Stimulated activated CD8-positive, alpha-beta memory T cell treated with anti-CD3 and anti-CD28 coated beads, Interleukin-4, amount 100 ng/mL, for 24 hours (primary cell): ENCODE measurements around the gene PRKCB.

Source experiments
- DNase-seq: peaks from one replicate; pipeline ENCODE4 v3.0.0-alpha.2; 2020; ENCODE audit warnings: low read depth

PRKCB gene

GRCh38 chr16:23836404-23837311 lies 875 bp downstream of the PRKCB start:
- DNase-seq, result peak; percentile 38

GRCh38 chr16:23837553-23838308 lies 1.9 kb downstream of the PRKCB start:
- DNase-seq, result no peak

- DNase-seq, result no peak
These were observed 2.8 kb downstream of the PRKCB start for GRCh38 chr16:23838485-23839142.

- no peak for DNase-seq
These were observed 4.5 kb downstream of the PRKCB start for GRCh38 chr16:23840310-23840709.

GRCh38 chr16:23842137-23842600 lies 6.4 kb downstream of the PRKCB start:
- DNase-seq, result no peak

DNA sequence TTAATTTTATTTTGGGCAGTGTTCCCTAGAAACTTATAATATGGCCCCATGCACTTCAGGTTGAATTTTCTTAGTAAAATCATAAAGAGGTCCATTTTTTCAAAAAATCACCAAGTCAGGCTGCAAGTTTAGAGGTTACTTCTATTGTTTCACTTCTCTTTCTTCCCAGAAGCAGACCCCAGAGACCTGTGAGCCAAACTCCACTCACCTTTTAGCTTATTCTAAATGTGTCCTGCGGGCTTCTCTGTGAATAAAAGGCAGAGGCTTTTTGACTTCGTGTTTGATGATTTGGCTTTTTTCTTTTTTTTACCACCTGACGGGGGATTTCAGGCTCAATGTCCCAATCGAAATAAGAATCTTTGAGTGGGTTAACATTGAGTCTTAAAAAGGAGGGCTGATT lies 7.4 kb downstream of the PRKCB start:
- DNase-seq, result no peak

GRCh38 chr16:23847251-23847650 lies 11.5 kb downstream of the PRKCB start:
- DNase-seq, result no peak

- DNase-seq, result peak; percentile 47
These were observed 12.2 kb downstream of the PRKCB start for GRCh38 chr16:23847948-23848347.

- DNase-seq, result no peak
These were observed 13.2 kb downstream of the PRKCB start for GRCh38 chr16:23848958-23849357.

DNA sequence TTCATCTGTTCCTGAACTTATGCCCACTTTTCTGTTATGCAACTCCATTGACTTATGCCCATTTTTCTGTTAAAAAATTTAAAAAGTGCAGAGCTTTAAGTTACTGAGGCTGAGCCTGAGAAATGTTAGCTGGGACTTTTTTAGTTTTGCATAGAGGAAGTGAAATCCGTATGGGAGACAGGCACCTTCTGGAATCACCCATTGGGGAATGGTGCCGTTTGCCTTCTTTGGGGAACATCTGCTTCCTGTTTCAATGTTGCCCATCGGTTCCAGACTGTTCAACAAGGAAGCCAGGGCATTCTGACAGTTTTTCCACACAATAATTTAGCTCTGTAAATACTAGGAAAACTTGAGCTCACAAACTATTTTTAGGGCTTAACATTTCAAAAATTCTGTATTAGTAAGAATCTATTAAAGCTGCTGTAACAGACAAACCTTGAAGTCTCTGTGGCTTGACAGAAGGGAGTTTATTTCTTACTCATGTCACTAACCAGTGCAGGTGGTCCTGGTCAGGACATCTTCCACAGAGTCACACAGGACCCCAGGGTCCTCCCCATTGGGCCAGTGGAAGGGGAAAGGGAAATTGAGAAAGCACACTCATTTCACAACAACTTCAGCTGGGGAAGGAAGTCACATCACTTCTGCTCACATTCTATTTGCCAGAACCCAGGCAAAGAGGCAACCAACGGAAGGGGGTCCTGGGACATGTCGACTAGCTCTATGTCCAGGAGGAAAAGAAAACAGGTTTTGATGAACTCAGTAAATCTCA lies 17.2 kb downstream of the PRKCB start:
- DNase-seq, result no peak

DNA sequence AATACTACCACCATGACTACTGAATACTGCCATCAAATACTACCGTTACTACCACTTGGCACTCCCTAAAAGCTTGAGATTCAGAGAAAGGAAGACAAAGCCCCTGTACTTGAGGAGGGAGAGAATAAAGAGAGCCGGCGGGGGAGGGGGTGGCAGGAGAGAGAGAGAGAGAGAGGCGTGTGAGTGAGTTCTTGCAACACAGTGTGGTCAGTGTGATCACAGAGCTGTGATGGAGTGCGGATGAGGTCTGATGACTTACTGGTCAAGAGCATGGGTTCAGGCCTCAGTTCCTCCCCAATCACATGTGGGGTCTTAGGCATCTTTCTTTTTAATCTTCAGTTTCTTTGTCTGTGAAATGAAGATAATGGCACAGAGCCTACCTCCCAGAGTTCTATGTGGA lies 19.2 kb downstream of the PRKCB start:
- DNase-seq, result no peak

DNA sequence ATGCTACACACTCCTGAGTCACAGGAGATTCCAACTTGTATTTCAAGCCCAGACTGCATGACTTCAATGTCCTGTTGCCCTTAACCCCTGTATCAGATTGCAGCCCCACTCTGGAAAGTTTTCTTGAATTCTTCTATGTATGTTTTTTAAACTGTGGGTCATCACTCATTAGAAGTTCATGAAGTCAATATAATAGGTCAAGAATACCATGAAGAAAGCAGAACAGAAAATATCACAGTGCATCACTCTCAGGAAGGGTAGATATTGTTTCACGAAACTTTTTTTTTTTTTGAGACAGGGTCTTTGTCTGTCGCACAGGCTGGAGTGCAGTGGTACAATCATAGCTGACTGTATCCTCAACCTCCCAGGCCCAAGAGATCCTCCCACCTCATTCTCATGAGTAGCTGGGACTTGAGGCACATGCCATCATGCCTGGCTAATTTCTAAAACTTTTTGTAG lies 20.5 kb downstream of the PRKCB start:
- DNase-seq, result no peak

- DNase-seq, result no peak
These were observed 21.6 kb downstream of the PRKCB start for GRCh38 chr16:23857256-23857880.

DNA sequence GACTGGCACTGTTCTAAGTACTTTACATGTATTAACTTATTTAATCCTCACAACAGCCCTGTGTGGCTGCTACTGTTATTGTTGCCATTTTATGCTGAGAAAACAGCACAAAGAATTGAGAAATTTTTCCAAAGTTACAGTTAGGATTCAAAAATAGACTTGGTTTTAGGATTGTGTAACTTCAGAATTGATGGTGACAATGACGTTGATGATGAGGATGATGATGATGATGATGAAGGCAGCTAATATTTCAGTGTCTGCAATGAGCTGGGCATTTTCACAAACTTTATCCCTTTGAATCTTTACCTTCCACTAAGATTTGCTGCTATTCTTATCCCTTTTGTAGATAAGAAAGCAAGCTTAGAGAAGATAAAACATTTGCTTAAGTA lies 22.1 kb downstream of the PRKCB start:
- no peak for DNase-seq

DNA sequence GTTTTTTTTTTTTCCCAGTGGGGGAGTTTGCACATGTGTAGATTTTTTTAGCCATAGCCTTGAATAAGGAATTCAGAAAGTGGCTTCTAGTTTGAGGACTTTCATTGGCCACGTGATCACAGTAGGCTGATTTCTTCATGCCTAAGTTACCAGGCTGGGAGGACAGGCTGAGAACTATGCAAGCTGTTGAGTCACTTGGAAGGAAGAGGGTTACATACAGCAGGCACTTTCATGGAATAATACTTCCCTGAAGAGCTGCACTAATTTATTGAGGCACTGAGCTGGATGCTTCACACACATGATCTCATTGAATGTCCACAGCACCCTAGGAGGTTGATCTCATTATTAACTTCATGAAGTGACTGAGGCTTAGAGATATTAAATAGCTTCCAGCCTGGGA lies 22.8 kb downstream of the PRKCB start:
- DNase-seq, result no peak

- no peak for DNase-seq
These were observed 24.0 kb downstream of the PRKCB start for GRCh38 chr16:23859713-23860269.

GRCh38 chr16:23861874-23862273 lies 26.1 kb downstream of the PRKCB start:
- no peak for DNase-seq

GRCh38 chr16:23862556-23862955 lies 26.8 kb downstream of the PRKCB start:
- DNase-seq, result no peak

GRCh38 chr16:23863511-23864422 lies 28.0 kb downstream of the PRKCB start:
- no peak for DNase-seq

DNA sequence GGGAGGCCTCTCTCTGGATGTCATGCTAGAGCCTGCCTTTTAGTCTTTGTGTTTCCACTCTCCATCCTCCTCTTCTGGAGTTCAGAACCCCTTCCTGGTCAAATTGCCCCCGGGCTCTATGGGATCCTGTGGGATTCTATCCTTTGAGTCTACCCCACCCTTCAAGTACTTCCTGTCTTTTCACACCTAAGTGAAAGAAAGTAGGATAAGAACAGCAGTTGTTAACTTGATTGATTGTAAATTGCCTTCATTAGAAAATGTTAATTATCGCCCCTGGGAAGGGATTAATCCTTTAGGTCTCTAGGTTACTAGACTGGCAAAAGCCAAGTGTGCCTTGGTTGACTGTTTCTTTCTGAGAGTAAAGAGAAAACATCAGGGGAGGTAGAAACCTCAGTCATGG lies 30.1 kb downstream of the PRKCB start:
- DNase-seq, result no peak
